Ectodermal cell (in vitro differentiated cells): ENCODE data around the gene SLCO2A1.

Experiments
- H3K27ac ChIP-seq: 2 replicates; pipeline ENCODE4 v1.7.0; 2013; ENCODE audit warnings: mild to moderate bottlenecking, low read depth, low read length; ENCODE audit not compliant: insufficient read depth, poor library complexity, severe bottlenecking
- H3K27me3 ChIP-seq: 2 replicates; pipeline ENCODE4 v1.7.0; 2013; ENCODE audit warnings: mild to moderate bottlenecking, low read length; ENCODE audit not compliant: insufficient read depth, control insufficient read depth, poor library complexity, severe bottlenecking
- H3K36me3 ChIP-seq: one replicate; pipeline ENCODE4 v1.7.0; 2013; ENCODE audit warnings: low read length; ENCODE audit not compliant: control insufficient read depth, insufficient read depth
- H3K4me1 ChIP-seq: one replicate; pipeline ENCODE4 v1.7.0; 2013; ENCODE audit warnings: low read length; ENCODE audit not compliant: control insufficient read depth, insufficient read depth
- H3K4me3 ChIP-seq: 2 replicates; pipeline ENCODE4 v1.7.0; 2013; ENCODE audit warnings: low read depth, low read length, control low read depth; ENCODE audit not compliant: insufficient read depth
- H3K9me3 ChIP-seq: 2 replicates; pipeline ENCODE4 v1.7.0; 2013; ENCODE audit warnings: mild to moderate bottlenecking, low read length, moderate library complexity; ENCODE audit not compliant: control insufficient read depth
- WGBS, 2 experiments: methylation state at CpG; one replicate each; pipeline ENCODE4 v1.1.7; 2013; ENCODE audit warnings: missing lambda C conversion rate in 2 of 2; 5-methylcytosine and 5-hydroxymethylcytosine counted together

Gene SLCO2A1

DNA sequence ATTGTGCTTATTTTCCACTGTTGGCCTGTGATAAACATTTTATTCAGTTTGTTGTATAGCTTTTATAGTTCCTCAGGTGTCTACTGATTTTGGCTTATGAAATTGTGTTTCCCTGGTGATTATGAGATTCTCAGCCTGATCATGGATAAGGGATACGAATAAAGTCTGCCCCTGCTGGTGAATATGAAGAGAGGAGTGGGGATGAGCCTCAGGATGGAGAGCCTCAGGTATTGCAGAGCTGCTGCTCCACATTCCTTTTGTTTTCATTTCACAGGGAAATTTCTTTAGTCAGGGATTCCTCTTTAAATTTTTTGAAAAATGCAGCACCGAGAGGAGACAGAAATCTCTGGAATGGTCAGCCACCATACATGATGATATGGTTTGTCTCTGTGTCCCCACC, 119.3 kb downstream of the SLCO2A1 start:
- WGBS, 2 experiments = 61 to 79% methylated on average over 2 of the region's 2 CpGs

DNA sequence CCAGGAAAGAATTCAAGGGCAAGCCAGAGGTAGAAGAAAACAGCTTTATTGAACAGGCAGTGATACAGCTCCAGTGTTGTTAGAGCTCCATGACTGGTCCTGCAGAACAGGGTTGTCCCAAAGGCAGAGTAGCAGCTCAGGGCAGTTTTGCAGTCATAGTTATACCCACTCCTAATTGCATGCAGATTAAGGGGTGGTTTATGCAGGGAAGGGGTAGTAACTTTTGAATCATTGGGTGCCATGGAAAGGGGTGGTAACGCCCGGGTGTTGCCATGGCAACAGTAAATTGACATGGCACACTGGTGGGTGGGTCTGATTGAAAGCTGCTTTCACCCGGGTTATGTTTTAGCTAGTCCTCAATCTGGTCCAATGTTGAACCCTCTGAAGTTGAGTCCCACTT, 124.3 kb downstream of the SLCO2A1 start:
- no peaks in the 10 kb centered on the region for H3K27me3 ChIP-seq
- H3K4me3 ChIP-seq = no peak overlapping the region
- 79 to 82% methylated on average over 3 of the region's 3 CpGs for WGBS, 2 experiments

More for the DNA sequence above, 119.3 kb downstream of the SLCO2A1 start:
- Histone ChIP-seq H3K27ac (no peak overlapping the region), H3K4me1 (no peaks in the 10 kb centered on the region), H3K9me3 (no peaks in the 10 kb centered on the region), H3K4me3 (no peak overlapping the region), H3K36me3 (no peaks in the 10 kb centered on the region), H3K27me3 (no peaks in the 10 kb centered on the region)

DNA sequence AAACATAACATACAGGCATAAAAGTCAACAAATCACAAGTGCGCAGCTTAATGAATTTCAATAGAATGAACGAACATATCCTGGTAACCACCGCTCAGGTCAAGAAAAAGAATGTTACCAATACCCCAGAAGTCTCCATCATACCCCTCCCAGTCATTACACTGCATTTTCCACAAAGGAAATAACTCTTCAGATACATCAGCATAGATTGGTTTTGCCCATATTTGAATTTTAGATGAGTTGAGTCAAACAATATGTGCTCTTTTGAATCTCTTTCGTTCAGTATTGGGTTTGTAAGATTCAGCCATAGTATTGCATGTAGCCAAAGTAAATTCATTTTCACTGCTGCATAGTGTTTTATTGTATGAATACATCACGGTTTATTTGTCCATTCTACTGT, 127.9 kb downstream of the SLCO2A1 start:
- no peaks in the 10 kb centered on the region for H3K4me1 ChIP-seq
- no peak overlapping the region for H3K27ac ChIP-seq
- H3K36me3 ChIP-seq = no peaks in the 10 kb centered on the region
- H3K4me3 ChIP-seq = no peak overlapping the region
- WGBS, 2 experiments = 91 to 92% methylated on average over 5 of the region's 5 CpGs
- H3K27me3 ChIP-seq = peaks cover 14% of the 10 kb centered on the region
- no peaks in the 10 kb centered on the region for H3K9me3 ChIP-seq

More for the DNA sequence above, 124.3 kb downstream of the SLCO2A1 start:
- no peaks in the 10 kb centered on the region for H3K36me3 ChIP-seq
- no peaks in the 10 kb centered on the region for H3K9me3 ChIP-seq
- H3K27ac ChIP-seq = no peak overlapping the region
- no peaks in the 10 kb centered on the region for H3K4me1 ChIP-seq

DNA sequence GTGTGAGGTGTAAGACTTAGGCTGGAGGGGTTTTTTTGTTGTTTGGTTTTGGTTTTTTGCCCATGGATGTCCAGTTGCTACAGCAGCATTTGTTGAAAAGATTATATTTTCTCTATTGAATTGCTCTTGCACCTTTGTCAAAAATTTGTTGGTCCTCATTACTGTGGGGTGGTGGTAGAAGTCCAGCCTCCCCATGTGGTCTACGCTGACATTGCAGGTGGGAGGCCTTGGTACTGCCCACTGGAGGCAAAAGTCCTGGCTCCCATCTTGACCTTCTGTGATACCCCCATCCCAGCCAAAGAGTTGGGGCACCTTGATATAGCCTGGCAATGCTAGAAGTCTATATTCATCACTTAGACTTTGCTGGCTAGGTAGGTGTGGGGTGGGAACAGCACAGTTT, 128.6 kb downstream of the SLCO2A1 start:
- no peak overlapping the region for H3K4me3 ChIP-seq
- no peaks in the 10 kb centered on the region for H3K4me1 ChIP-seq
- 77 to 80% methylated on average over 1 of the region's 1 CpG for whole genome bisulfite sequencing, 2 experiments
- H3K36me3 ChIP-seq = no peaks in the 10 kb centered on the region
- peaks cover 21% of the 10 kb centered on the region for H3K27me3 ChIP-seq
- no peak overlapping the region for H3K27ac ChIP-seq
- H3K9me3 ChIP-seq = no peaks in the 10 kb centered on the region

DNA sequence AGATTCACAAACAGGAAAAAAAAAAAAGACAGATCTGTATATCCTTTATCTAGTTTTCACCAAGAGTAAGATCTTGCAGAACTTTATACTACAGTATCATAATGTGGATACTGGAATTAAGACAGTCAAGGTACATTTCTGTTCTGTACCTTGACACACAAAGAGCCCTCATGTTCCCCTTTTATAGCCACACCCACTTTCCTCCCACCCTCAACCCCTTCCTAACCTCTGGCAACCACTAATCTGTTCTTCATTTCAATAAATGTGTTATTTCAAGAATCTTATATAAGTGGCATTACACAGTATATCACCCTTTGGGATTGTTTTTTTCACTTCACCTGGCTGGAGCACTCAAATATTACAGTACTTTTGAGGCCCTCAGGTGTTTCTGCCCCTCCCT, 130.4 kb downstream of the SLCO2A1 start:
- H3K4me1 ChIP-seq = peaks cover 5% of the 10 kb centered on the region
- peaks cover 39% of the 10 kb centered on the region for H3K27me3 ChIP-seq
- no peaks in the 10 kb centered on the region for H3K36me3 ChIP-seq
- H3K4me3 ChIP-seq = no peak overlapping the region
- no peaks in the 10 kb centered on the region for H3K9me3 ChIP-seq
- no peak overlapping the region for H3K27ac ChIP-seq

DNA sequence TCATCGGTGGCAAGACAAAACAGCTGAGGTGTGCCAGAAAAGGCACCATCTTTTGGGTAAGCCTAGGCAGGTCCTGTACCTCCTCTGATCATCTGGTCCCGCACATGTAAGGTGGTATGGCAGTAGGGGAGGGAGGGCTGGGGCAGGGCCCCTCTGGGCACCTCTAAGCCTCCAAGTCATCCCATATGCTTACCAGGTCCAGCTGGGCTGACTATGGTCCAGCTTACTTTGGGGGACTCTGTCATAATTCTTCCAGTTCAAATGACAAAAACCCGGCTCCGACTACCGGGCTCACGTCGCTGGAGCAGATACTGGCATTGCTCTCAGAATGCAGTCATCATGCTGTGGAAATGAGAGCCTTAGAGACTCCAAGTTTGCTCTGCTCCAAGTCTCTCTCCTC, 132.2 kb downstream of the SLCO2A1 start:
- Histone ChIP-seq H3K27me3 (peaks cover 52% of the 10 kb centered on the region), H3K4me1 (peaks cover 11% of the 10 kb centered on the region), H3K36me3 (no peaks in the 10 kb centered on the region), H3K27ac (no peak overlapping the region), H3K9me3 (no peaks in the 10 kb centered on the region), H3K4me3 (no peak overlapping the region)
- WGBS, 2 experiments = 92% methylated on average over 7 of the region's 7 CpGs

DNA sequence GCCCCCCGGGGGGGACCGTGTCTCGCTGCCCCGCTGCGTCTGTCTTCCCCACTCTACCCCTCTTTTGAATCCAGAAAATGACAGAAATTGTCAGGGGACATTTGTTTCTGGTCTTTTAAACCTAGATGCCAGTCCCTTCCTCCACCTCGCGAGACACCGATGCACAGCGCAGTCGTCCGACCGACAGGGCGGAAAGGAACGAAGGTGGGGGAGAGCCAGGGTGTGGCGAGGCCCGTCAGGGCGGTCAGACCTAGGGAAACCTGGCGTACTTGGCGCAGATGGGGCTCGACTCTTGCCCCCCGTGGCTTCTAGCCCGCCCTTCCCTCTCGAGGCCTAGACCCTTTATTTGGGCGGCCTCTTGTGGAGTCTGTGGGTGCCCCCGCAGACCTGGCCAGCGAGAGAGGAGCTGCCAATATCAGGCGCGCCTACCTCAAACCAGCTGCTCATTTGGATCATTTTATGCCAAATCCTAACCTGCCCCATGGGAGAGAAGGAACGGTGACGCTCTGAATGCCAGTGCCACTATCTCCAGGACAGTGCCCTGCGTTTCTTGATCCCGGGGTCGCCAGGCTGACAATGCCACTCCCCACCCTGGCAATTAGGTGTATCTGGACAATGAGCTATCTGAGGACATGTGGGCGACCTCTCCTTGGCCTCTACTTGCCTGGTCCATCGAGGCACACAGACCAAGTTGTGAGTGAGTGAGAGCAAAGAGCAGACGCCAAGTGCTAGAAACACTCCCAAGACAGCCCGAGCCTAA, 133.5 kb downstream of the SLCO2A1 start:
- Histone ChIP-seq H3K9me3 (no peaks in the 10 kb centered on the region), H3K4me3 (peak overlapping the region; percentile 68), H3K4me1 (peaks cover 11% of the 10 kb centered on the region), H3K27me3 (peaks cover 52% of the 10 kb centered on the region), H3K36me3 (no peaks in the 10 kb centered on the region), H3K27ac (no peak overlapping the region)
- WGBS, 2 experiments = 20% methylated on average over 37 of the region's 37 CpGs

DNA sequence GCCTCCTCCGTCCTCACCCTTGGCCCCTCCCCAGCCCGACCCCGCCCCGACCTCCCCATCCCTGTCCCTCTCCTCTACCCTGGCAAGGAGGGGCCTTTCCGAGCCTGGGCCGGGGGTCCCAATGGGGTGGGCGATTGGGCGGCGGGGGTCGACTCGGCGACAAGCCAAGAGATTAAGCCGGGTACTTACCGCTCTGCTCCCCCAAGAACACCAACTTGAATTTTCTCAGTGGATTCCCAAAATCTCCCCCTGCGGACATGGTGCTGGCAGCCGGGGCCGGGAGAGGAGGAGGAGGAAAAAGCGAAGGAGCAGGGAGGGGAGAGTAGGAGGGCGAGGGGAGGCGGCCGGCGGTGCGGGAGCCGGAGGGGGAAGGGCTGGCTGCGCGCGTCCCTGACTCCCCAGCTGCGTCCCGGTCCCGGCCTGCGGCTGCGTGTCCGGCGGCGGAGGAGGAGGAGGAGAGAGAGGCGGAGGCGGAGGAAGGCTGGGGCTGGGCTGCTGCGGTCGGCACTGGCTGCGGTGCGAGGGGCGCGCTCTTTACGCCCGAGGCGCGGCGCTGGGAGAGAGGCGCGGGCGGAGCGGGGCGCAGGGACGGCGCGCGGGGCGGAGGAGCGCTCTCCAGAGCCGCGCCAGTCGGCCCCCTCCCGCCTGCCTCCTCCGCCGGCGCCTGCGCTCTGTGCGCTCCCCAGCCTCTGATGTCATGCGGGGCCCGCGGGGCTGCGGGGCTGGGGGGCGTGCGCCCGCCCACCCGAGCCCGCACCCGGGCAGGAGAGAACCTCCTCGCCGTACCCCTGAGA, 134.3 kb downstream of the SLCO2A1 start, which contains the start of gene RAB6B:
Gene RAB6B (minus strand): TSS at position 675 of the 794 bp plus-strand sequence. CDS start 416 bp downstream, at position 259.
- Histone ChIP-seq H3K27me3 (peaks cover 52% of the 10 kb centered on the region), H3K27ac (no peak within 1 kb of the TSS)

DNA sequence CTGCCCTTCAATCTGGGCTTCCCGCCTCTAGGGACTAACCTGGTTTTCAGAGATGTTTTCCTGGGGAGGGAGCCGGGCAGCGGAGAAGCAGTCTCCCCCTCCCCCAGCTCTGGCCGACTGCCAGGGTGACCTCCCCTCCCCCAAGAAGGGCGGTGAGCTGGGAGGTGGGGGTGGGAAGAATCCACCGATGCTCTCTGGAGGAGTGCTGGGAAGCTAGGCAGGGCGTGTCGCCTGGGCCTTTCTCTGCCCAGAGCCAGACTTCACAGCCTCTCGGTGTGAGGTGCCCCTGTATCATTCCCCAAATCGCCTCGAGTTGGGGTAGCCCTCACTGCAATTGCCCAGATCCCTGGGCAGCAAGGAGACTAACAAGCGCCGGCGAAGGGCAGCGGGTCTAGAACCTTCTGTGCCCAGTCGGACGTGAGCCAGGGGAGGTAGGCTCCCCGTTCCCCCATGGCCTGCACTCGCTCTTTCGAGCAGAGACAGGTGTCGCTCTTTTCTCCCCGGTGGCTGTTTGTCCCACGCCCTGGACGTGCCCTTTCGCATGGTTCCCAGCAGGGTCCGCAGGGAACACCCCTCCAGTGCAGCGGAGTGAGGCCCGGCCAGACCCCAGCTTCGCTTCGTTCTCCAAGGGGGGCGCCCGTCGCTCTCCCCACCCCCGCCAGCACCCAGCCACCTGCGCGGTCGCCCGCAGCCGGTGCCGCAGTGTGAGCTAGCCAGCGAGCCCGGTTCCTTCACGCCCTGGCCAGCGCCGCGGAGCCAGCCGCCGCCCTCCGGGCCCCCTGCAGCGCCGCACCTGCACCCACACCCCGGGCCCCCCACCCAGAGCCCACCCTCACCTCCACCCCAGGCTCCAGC, 135.1 kb downstream of the SLCO2A1 start:
- H3K27ac ChIP-seq = no peak overlapping the region

More for the DNA sequence above, 134.3 kb downstream of the SLCO2A1 start, which contains the start of gene RAB6B:
- no peaks in the 10 kb centered on the region for H3K36me3 ChIP-seq
- WGBS, 2 experiments = 0% methylated on average over 76 to 80 of the region's 80 CpGs
- H3K4me1 ChIP-seq = peaks cover 11% of the 10 kb centered on the region
- H3K4me3 ChIP-seq = peak within 1 kb of the TSS; percentile 68
- no peaks in the 10 kb centered on the region for H3K9me3 ChIP-seq

More for the DNA sequence above, 135.1 kb downstream of the SLCO2A1 start:
- peaks cover 52% of the 10 kb centered on the region for H3K27me3 ChIP-seq
- H3K4me3 ChIP-seq = peak overlapping the region; percentile 68
- H3K4me1 ChIP-seq = peaks cover 11% of the 10 kb centered on the region
- WGBS, 2 experiments = 3% methylated on average over 51 to 52 of the region's 52 CpGs
- H3K9me3 ChIP-seq = no peaks in the 10 kb centered on the region
- no peaks in the 10 kb centered on the region for H3K36me3 ChIP-seq
